Stimulated activated CD4-positive, alpha-beta T cell treated with anti-CD3 and anti-CD28 coated beads, Interleukin-15, amount 100 ng/mL, for 24 hours (primary cell): ENCODE data around the gene CITED4.
"Not testable (repeated sequence)": the region's sequence is repeated elsewhere in the genome, so short reads cannot be mapped to it uniquely, and the experiment has no call there.

Experiments used
- DNase-seq: peaks from one replicate; pipeline ENCODE4 v3.0.0-alpha.2; 2020

The CITED4 gene

GRCh38 chr1:40862008-40862863 is at the start of gene CITED4:
TSS of gene CITED4 (minus strand) at chr1:40862363. CDS start at chr1:40862127, 236 bp downstream.
- DNase-seq, result peak; percentile 94

GRCh38 chr1:40911105-40911504 is 48.9 kb upstream of the CITED4 start:
- DNase-seq, result no peak

GRCh38 chr1:40909281-40909680 is 47.1 kb upstream of the CITED4 start:
- DNase-seq, result no peak

- no peak for DNase-seq
These were observed 46.2 kb upstream of the CITED4 start for GRCh38 chr1:40908350-40908749.

GRCh38 chr1:40907899-40908298 is 45.7 kb upstream of the CITED4 start:
- no peak for DNase-seq

GRCh38 chr1:40906781-40907400 is 44.7 kb upstream of the CITED4 start:
- no peak for DNase-seq

GRCh38 chr1:40905061-40905460 is 42.9 kb upstream of the CITED4 start:
- no peak for DNase-seq

- DNase-seq, result no peak
These were observed 40.9 kb upstream of the CITED4 start for GRCh38 chr1:40903106-40903505.

- no peak for DNase-seq
These were observed 40.0 kb upstream of the CITED4 start for GRCh38 chr1:40901886-40902852.

GRCh38 chr1:40899230-40899870 is 37.2 kb upstream of the CITED4 start:
- DNase-seq, result no peak

- no peak for DNase-seq
These were observed 36.3 kb upstream of the CITED4 start for GRCh38 chr1:40898431-40898901.

- no peak for DNase-seq
These were observed 35.4 kb upstream of the CITED4 start for GRCh38 chr1:40897513-40897912.

GRCh38 chr1:40896482-40896881 is 34.3 kb upstream of the CITED4 start:
- no peak for DNase-seq

- peak; percentile 25 for DNase-seq
These were observed 33.4 kb upstream of the CITED4 start for GRCh38 chr1:40895601-40896000.

GRCh38 chr1:40894858-40895257 is 32.7 kb upstream of the CITED4 start:
- not testable (repeated sequence) for DNase-seq

- no peak for DNase-seq
These were observed 32.3 kb upstream of the CITED4 start for GRCh38 chr1:40894455-40894854.

GRCh38 chr1:40893946-40894345 is 31.8 kb upstream of the CITED4 start:
- DNase-seq, result no peak

- DNase-seq, result no peak
These were observed 30.2 kb upstream of the CITED4 start for GRCh38 chr1:40892354-40892753.

GRCh38 chr1:40890771-40891170 is 28.6 kb upstream of the CITED4 start:
- no peak for DNase-seq

- DNase-seq, result no peak
These were observed 25.5 kb upstream of the CITED4 start for GRCh38 chr1:40887652-40888051.

GRCh38 chr1:40887012-40887378 is 24.8 kb upstream of the CITED4 start:
- DNase-seq, result no peak

GRCh38 chr1:40886318-40887011 is 24.3 kb upstream of the CITED4 start:
- no peak for DNase-seq
